Testis (tissue), 2 donors: ENCODE results near the gene CRTAC1.

Experiments used
- CTCF ChIP-seq, 3 experiments: fragments of 450-650 bp in 2 of 3; fragments of 200-600 bp in 1 of 3; sonication (generic) in 1 of 3; IDR thresholded peaks; one replicate each; pipeline ENCODE4 v1.5.1; 2016 to 2019; ENCODE audit warnings: antibody characterized with exemption in 3 of 3, mild to moderate bottlenecking in 2 of 3, moderate library complexity in 1 of 3
- POLR2A ChIP-seq: fragments of 450-650 bp; IDR thresholded peaks from one replicate; pipeline ENCODE4 v1.6.1; 2017; ENCODE audit warnings: antibody characterized with exemption, mild to moderate bottlenecking, moderate library complexity

GRCh38 chr10:97960269-97961056 is 70.0 kb downstream of the CRTAC1 start:
- no peak for TF ChIP-seq CTCF (IDR thresholded peaks at IDR 0.05)
- TF ChIP-seq POLR2A: no peak
